ENCODE measurements around the gene SLC12A8.

- no peak for TF ChIP-seq CREB1 (IDR thresholded peaks at IDR 0.05; ENCODE audit: low read depth)
- TF ChIP-seq TCF12 (IDR thresholded peaks at IDR 0.05; ENCODE audit: low read depth) = no peak
- TF ChIP-seq TAF1 (IDR thresholded peaks at IDR 0.05; ENCODE audit: low read depth) = no peak
- no peak for TF ChIP-seq RAD21 (IDR thresholded peaks at IDR 0.05; ENCODE audit: low read depth)
- no peak for TF ChIP-seq REST (IDR thresholded peaks at IDR 0.05; ENCODE audit: low read depth)
- TF ChIP-seq ZBTB7A (IDR thresholded peaks at IDR 0.05; ENCODE audit: low read depth) = no peak
- TF ChIP-seq MAX (IDR thresholded peaks at IDR 0.05) = no peak
- no peak for TF ChIP-seq EP300 (IDR thresholded peaks at IDR 0.05; ENCODE audit: borderline replicate concordance)
- TF ChIP-seq EGR1 (IDR thresholded peaks at IDR 0.05) = no peak
- TF ChIP-seq YY1 (IDR thresholded peaks at IDR 0.05; ENCODE audit: low read depth) = no peak
- TF ChIP-seq USF1 (IDR thresholded peaks at IDR 0.05) = no peak
- no peak for TF ChIP-seq TEAD4 (IDR thresholded peaks at IDR 0.05)
- no peak for TF ChIP-seq FOXM1 (IDR thresholded peaks at IDR 0.05; ENCODE audit: borderline replicate concordance, low read depth)
- no peak for TF ChIP-seq CEBPB (IDR thresholded peaks at IDR 0.05)
Observed at GRCh38 chr3:125261031-125261430, 48.5 kb upstream of the SLC12A8 start.

Measured in Ishikawa (cell line).